Liver (tissue), 9 donors: ENCODE results near the gene SEMA4D. TPM values are rescaled to one million over a fixed set of nuclear protein-coding genes. Genes with fewer than 3 reads are reported as not detected.

ENCODE experiments used
- DNase-seq: peaks from one replicate; pipeline ENCODE4 v3.0.0-alpha.2; 2017; ENCODE audit warnings: low spot score
- H3K27ac ChIP-seq, 2 donors: one replicate each; pipeline ENCODE4 v1.7.0; 2013; ENCODE audit warnings: inconsistent platforms in 2 of 2, low read length in 2 of 2, control low read depth in 1 of 2, low read depth in 1 of 2, mild to moderate bottlenecking in 1 of 2
- H3K27me3 ChIP-seq, 4 donors: one replicate each; pipeline versions ENCODE4 v1.6.1 to v1.7.0; 2013; ENCODE audit warnings: low read length in 3 of 4, inconsistent platforms in 1 of 4, mild to moderate bottlenecking in 1 of 4, moderate library complexity in 1 of 4; ENCODE audit not compliant: control insufficient read depth in 4 of 4, insufficient read depth in 4 of 4
- H3K36me3 ChIP-seq, 4 donors: one replicate each; pipeline versions ENCODE4 v1.6.1 to v1.7.0; 2013; ENCODE audit warnings: low read length in 3 of 4, mild to moderate bottlenecking in 3 of 4, low read depth in 1 of 4, moderate library complexity in 1 of 4; ENCODE audit not compliant: control insufficient read depth in 4 of 4, insufficient read depth in 3 of 4
- H3K4me1 ChIP-seq, 4 donors: one replicate each; pipeline versions ENCODE4 v1.6.1 to v1.7.0; 2013; ENCODE audit warnings: low read length in 3 of 4, mild to moderate bottlenecking in 3 of 4, moderate library complexity in 1 of 4; ENCODE audit not compliant: control insufficient read depth in 4 of 4, insufficient read depth in 4 of 4
- H3K4me3 ChIP-seq, 3 donors: one replicate each; pipeline versions ENCODE4 v1.6.1 to v1.7.0; 2013; ENCODE audit warnings: low read length in 3 of 3, control low read depth in 1 of 3, low read depth in 1 of 3, mild to moderate bottlenecking in 1 of 3
- H3K9ac ChIP-seq, 2 donors: one replicate each; pipeline ENCODE4 v1.7.0; 2013; ENCODE audit warnings: low read length in 2 of 2, mild to moderate bottlenecking in 2 of 2, moderate library complexity in 2 of 2, control low read depth in 1 of 2, low read depth in 1 of 2
- H3K9me3 ChIP-seq, 4 donors: one replicate each; pipeline versions ENCODE4 v1.6.1 to v1.7.0; 2013; ENCODE audit warnings: low read length in 3 of 4; ENCODE audit not compliant: control insufficient read depth in 4 of 4
- CTCF ChIP-seq: fragments of 150-350 bp; IDR thresholded peaks from 2 replicates; pipeline ENCODE4 v1.5.1; 2017; ENCODE audit warnings: improper control_type of control experiment, low read depth, low read length; ENCODE audit not compliant: missing input control
- EGR1 ChIP-seq, 2 donors: IDR thresholded peaks; 2 replicates each; pipeline ENCODE4 v1.6.1; 2016 to 2018; ENCODE audit warnings: antibody characterized with exemption in 2 of 2, low read depth in 2 of 2
- FOXA1 ChIP-seq: IDR thresholded peaks from 2 replicates; pipeline ENCODE4 v1.6.1; 2016; ENCODE audit warnings: antibody characterized with exemption
- FOXA2 ChIP-seq: IDR thresholded peaks from 2 replicates; pipeline ENCODE4 v1.6.1; 2016; ENCODE audit warnings: antibody characterized with exemption
- GABPA ChIP-seq, 2 donors: IDR thresholded peaks in 1 of 2; conservative IDR thresholded peaks in 1 of 2; 2 replicates each; pipeline ENCODE4 v1.6.1; 2016; ENCODE audit warnings: antibody characterized with exemption in 2 of 2, mild to moderate bottlenecking in 1 of 2, moderate library complexity in 1 of 2
- HNF4A ChIP-seq, 2 donors: conservative IDR thresholded peaks; 2 replicates each; pipeline ENCODE4 v1.6.1; 2016; ENCODE audit warnings: antibody characterized with exemption in 2 of 2, mild to moderate bottlenecking in 2 of 2
- HNF4G ChIP-seq: IDR thresholded peaks from 2 replicates; pipeline ENCODE4 v1.6.1; 2016; ENCODE audit warnings: antibody characterized with exemption
- JUND ChIP-seq, 2 donors: IDR thresholded peaks; 2 replicates each; pipeline ENCODE4 v1.6.1; 2016; ENCODE audit warnings: antibody characterized with exemption in 2 of 2
- MAX ChIP-seq: IDR thresholded peaks from 2 replicates; pipeline ENCODE4 v1.6.1; 2016; ENCODE audit warnings: antibody characterized with exemption
- NR2F2 ChIP-seq: IDR thresholded peaks from 2 replicates; pipeline ENCODE4 v1.6.1; 2016; ENCODE audit warnings: antibody characterized with exemption
- RAD21 ChIP-seq, 2 donors: IDR thresholded peaks; 2 replicates each; pipeline ENCODE4 v1.6.1; 2016; ENCODE audit warnings: antibody characterized with exemption in 2 of 2, mild to moderate bottlenecking in 2 of 2
- RXRA ChIP-seq, 2 donors: IDR thresholded peaks; 2 replicates each; pipeline ENCODE4 v1.6.1; 2017 to 2018; ENCODE audit warnings: antibody characterized with exemption in 2 of 2, mild to moderate bottlenecking in 1 of 2
- SP1 ChIP-seq: IDR thresholded peaks from 2 replicates; pipeline ENCODE4 v1.6.1; 2018; ENCODE audit warnings: antibody characterized with exemption, mild to moderate bottlenecking
- TAF1 ChIP-seq: conservative IDR thresholded peaks from 2 replicates; pipeline ENCODE4 v1.6.1; 2016; ENCODE audit warnings: antibody characterized with exemption, mild to moderate bottlenecking
- YY1 ChIP-seq: IDR thresholded peaks from 2 replicates; pipeline ENCODE4 v1.6.1; 2016; ENCODE audit warnings: antibody characterized with exemption, mild to moderate bottlenecking
- WGBS: extraction: QIAGEN DNeasy Blood & Tissue Kit; methylation state at CpG from one replicate; pipeline ENCODE4 v1.1.7; 2013; 5-methylcytosine and 5-hydroxymethylcytosine counted together
- polyA plus RNA-seq, 2 donors: library from polyadenylated mRNA; stranded (reverse) in 1 of 2; unstranded in 1 of 2; fragments of 200-250 nt in 1 of 2; fragments of >200 nt in 1 of 2; fragmentation: Nextera tagmentation in 1 of 2; extraction: Ambion mirVana in 1 of 2; gene quantifications; one replicate each; pipeline versions ENCODE4 v1.2.1 to v1.2.3, GENCODE V29; 2013 to 2015
- total RNA-seq, 2 donors: library from RNA; depleted of rRNA; stranded (reverse); fragments of >200 nt; gene quantifications; one replicate each; pipeline ENCODE4 v1.2.3, GENCODE V29; 2014
- TF ChIP-seq, protein P1 (sequence below): IDR thresholded peaks from 2 replicates; pipeline ENCODE4 v1.6.1; 2016; ENCODE audit warnings: antibody characterized with exemption, mild to moderate bottlenecking
- TF ChIP-seq, protein P2 (sequence below): IDR thresholded peaks from 2 replicates; pipeline ENCODE4 v1.6.1; 2016; ENCODE audit warnings: antibody characterized with exemption
- TF ChIP-seq, protein P3 (sequence below): IDR thresholded peaks from 2 replicates; pipeline ENCODE4 v1.6.1; 2016; ENCODE audit warnings: antibody characterized with exemption
- donor health status: healthy.
- donor health status: healthy.
- donor health status: healthy.
- donor health status: healthy.
- donor health status: healthy.

SEMA4D gene
- total and polyA plus RNA-seq, 4 donors: 1.4 to 12.0 (median 4.1) TPM

GRCh38 chr9:89465001-89465451 lies 32.9 kb downstream of the SEMA4D start:
- no peak overlapping the region for H3K4me3 ChIP-seq
- TF ChIP-seq, protein P1, sequence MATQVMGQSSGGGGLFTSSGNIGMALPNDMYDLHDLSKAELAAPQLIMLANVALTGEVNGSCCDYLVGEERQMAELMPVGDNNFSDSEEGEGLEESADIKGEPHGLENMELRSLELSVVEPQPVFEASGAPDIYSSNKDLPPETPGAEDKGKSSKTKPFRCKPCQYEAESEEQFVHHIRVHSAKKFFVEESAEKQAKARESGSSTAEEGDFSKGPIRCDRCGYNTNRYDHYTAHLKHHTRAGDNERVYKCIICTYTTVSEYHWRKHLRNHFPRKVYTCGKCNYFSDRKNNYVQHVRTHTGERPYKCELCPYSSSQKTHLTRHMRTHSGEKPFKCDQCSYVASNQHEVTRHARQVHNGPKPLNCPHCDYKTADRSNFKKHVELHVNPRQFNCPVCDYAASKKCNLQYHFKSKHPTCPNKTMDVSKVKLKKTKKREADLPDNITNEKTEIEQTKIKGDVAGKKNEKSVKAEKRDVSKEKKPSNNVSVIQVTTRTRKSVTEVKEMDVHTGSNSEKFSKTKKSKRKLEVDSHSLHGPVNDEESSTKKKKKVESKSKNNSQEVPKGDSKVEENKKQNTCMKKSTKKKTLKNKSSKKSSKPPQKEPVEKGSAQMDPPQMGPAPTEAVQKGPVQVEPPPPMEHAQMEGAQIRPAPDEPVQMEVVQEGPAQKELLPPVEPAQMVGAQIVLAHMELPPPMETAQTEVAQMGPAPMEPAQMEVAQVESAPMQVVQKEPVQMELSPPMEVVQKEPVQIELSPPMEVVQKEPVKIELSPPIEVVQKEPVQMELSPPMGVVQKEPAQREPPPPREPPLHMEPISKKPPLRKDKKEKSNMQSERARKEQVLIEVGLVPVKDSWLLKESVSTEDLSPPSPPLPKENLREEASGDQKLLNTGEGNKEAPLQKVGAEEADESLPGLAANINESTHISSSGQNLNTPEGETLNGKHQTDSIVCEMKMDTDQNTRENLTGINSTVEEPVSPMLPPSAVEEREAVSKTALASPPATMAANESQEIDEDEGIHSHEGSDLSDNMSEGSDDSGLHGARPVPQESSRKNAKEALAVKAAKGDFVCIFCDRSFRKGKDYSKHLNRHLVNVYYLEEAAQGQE: no peak
- TF ChIP-seq, protein P2, sequence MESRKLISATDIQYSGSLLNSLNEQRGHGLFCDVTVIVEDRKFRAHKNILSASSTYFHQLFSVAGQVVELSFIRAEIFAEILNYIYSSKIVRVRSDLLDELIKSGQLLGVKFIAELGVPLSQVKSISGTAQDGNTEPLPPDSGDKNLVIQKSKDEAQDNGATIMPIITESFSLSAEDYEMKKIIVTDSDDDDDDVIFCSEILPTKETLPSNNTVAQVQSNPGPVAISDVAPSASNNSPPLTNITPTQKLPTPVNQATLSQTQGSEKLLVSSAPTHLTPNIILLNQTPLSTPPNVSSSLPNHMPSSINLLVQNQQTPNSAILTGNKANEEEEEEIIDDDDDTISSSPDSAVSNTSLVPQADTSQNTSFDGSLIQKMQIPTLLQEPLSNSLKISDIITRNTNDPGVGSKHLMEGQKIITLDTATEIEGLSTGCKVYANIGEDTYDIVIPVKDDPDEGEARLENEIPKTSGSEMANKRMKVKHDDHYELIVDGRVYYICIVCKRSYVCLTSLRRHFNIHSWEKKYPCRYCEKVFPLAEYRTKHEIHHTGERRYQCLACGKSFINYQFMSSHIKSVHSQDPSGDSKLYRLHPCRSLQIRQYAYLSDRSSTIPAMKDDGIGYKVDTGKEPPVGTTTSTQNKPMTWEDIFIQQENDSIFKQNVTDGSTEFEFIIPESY: no peak
- no peak for TF ChIP-seq MAX
- TF ChIP-seq FOXA1: no peak
- no peak for TF ChIP-seq SP1
- no peak for TF ChIP-seq EGR1 (IDR thresholded peaks at IDR 0.05; ENCODE audit: low read depth in 2 of 2)
- TF ChIP-seq, protein P3, sequence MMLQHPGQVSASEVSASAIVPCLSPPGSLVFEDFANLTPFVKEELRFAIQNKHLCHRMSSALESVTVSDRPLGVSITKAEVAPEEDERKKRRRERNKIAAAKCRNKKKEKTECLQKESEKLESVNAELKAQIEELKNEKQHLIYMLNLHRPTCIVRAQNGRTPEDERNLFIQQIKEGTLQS: no peak
- TF ChIP-seq GABPA (IDR thresholded peaks at IDR 0.05 in 1 of 2, conservative IDR thresholded peaks at IDR 0.05 in 1 of 2): no peak
- no peak for TF ChIP-seq RXRA (IDR thresholded peaks at IDR 0.05)
- no peak for TF ChIP-seq FOXA2
- TF ChIP-seq HNF4G: no peak
- TF ChIP-seq TAF1: no peak
- TF ChIP-seq CTCF: no peak
- TF ChIP-seq NR2F2: no peak
- no peak for TF ChIP-seq YY1
- TF ChIP-seq RAD21 (IDR thresholded peaks at IDR 0.05): no peak
- TF ChIP-seq HNF4A (conservative IDR thresholded peaks at IDR 0.05): no peak
- TF ChIP-seq JUND (IDR thresholded peaks at IDR 0.05): no peak
- no peaks in the 10 kb centered on the region for H3K4me1 ChIP-seq
- H3K36me3 ChIP-seq: no peaks in the 10 kb centered on the region
- H3K27ac ChIP-seq: peak overlapping the region in 1 of 2 donors; percentile 48
- no peak overlapping the region for H3K9ac ChIP-seq
- no peak for DNase-seq
- no peaks in the 10 kb centered on the region for H3K9me3 ChIP-seq
- no peaks in the 10 kb centered on the region for H3K27me3 ChIP-seq
- WGBS: 83% methylated on average over 7 of the region's 7 CpGs
